K562 (cell line): ENCODE measurements around the gene HPN. TPM values are rescaled to one million over a fixed set of nuclear protein-coding genes. Genes with fewer than 3 reads are reported as not detected.

ENCODE experiments used
- ATAC-seq: fragments of 200-7000 bp; cut with Tn5 transposase; 3 replicates; pipeline ENCODE4 v1.9.1; 2020; ENCODE audit warnings: moderate library complexity
- BruUV-seq: library from RNA; stranded (reverse); fragments of 400-500 nt; replicated peaks from 2 replicates; lab custom pipeline; 2021; lab: Mats Ljungman, UMichigan
- CTCF ChIA-PET: fragments of 300-600 bp; formaldehyde crosslinking; extraction: SDS; loops from one replicate; lab custom pipeline; 2021; ENCODE audit warnings: low intra/inter-chr PET ratio; lab: Yijun Ruan, JAX
- POLR2A ChIA-PET: fragments of 300-600, 350-650 bp; sonication (Branson Sonifier 250); formaldehyde crosslinking; extraction: SDS; loops from one replicate; lab custom pipeline; 2021; ENCODE audit warnings: antibody characterized with exemption, inconsistent platforms; lab: Yijun Ruan, JAX
- DNase-seq, 4 experiments: peaks; one replicate each; pipeline versions ENCODE4 v3.0.0 to v3.0.0-alpha.2; 2011 to 2018; ENCODE audit warnings: low spot score in 3 of 4, mixed read lengths in 3 of 4; ENCODE audit errors: extremely low read depth in 1 of 4
- FAIRE-seq: peaks from 2 replicates; lab custom pipeline; 2011; peaks lifted over from hg19 to GRCh38; lab: Jason Lieb, UNC
- H2AFZ ChIP-seq: 2 replicates; pipeline ENCODE4 v1.6.0; 2011; ENCODE audit warnings: low read depth, low read length, control low read depth, inconsistent platforms
- H3K27ac ChIP-seq: fragments of 200-600 bp; 3 replicates; pipeline ENCODE4 v1.8.0; 2011; ENCODE audit warnings: low read depth, mild to moderate bottlenecking, control low read depth, inconsistent platforms, low read length, moderate library complexity, mixed read lengths; ENCODE audit errors: extremely low read depth
- H3K27me3 ChIP-seq, 2 experiments: fragments of 300-600 bp in 1 of 2; 2 replicates in 1 of 2; 3 replicates in 1 of 2; pipeline versions ENCODE4 v1.6.0 to v1.8.0; 2011; ENCODE audit warnings: inconsistent platforms in 2 of 2, low read length in 2 of 2, mild to moderate bottlenecking in 1 of 2, mixed read lengths in 1 of 2, moderate library complexity in 1 of 2; ENCODE audit not compliant: control insufficient read depth in 2 of 2, insufficient read depth in 2 of 2
- H3K36me3 ChIP-seq: fragments of 300-600 bp; 3 replicates; pipeline ENCODE4 v1.8.0; 2011; ENCODE audit warnings: mild to moderate bottlenecking, low read length, inconsistent platforms; ENCODE audit not compliant: control insufficient read depth, insufficient read depth
- H3K4me1 ChIP-seq, 2 experiments: fragments of 200-600 bp in 1 of 2; replicated peaks in 1 of 2; 2 replicates in 1 of 2; 3 replicates in 1 of 2; pipeline versions ENCODE4 v1.5.1 to v1.8.0; 2011; ENCODE audit warnings: inconsistent platforms in 2 of 2, low read length in 2 of 2, mild to moderate bottlenecking in 1 of 2, mixed read lengths in 1 of 2, moderate library complexity in 1 of 2; ENCODE audit not compliant: control insufficient read depth in 2 of 2, insufficient read depth in 2 of 2
- H3K4me2 ChIP-seq: 2 replicates; pipeline ENCODE4 v1.6.1; 2011; ENCODE audit warnings: low read length, control low read depth, inconsistent platforms, mixed read lengths; ENCODE audit not compliant: insufficient read depth
- H3K4me3 ChIP-seq: fragments of 200-600 bp; sonication (generic), shearing (Covaris generic); 2 replicates; pipeline ENCODE4 v1.5.1; 2016; ENCODE audit warnings: control low read depth, inconsistent platforms
- H3K79me2 ChIP-seq: fragments of 200-600 bp; 3 replicates; pipeline ENCODE4 v1.8.0; 2011; ENCODE audit warnings: low read length, inconsistent platforms; ENCODE audit not compliant: control insufficient read depth, insufficient read depth
- H3K9ac ChIP-seq, 2 experiments: 2 replicates each; pipeline versions ENCODE4 v1.6.0 to v1.6.1; 2011; ENCODE audit warnings: low read depth in 2 of 2, low read length in 2 of 2, control low read depth in 1 of 2, inconsistent platforms in 1 of 2, mild to moderate bottlenecking in 1 of 2, mixed read lengths in 1 of 2; ENCODE audit not compliant: insufficient read depth in 1 of 2
- H3K9me1 ChIP-seq: one replicate; pipeline ENCODE4 v1.6.0; 2011; ENCODE audit warnings: inconsistent platforms, mild to moderate bottlenecking, low read length, moderate library complexity; ENCODE audit not compliant: control insufficient read depth, insufficient read depth
- H3K9me3 ChIP-seq: replicated peaks from 2 replicates; pipeline ENCODE4 v1.5.1; 2011; ENCODE audit warnings: low read depth, low read length, inconsistent platforms; ENCODE audit not compliant: control insufficient read depth, insufficient read depth
- H4K20me1 ChIP-seq: replicated peaks from 2 replicates; pipeline ENCODE4 v1.6.1; 2011; ENCODE audit warnings: low read length, inconsistent platforms, mixed read lengths; ENCODE audit not compliant: control insufficient read depth, insufficient read depth
- MIER1 ChIP-seq: fragments of 450-650 bp; IDR thresholded peaks from 2 replicates; pipeline ENCODE4 v1.6.1; 2016; ENCODE audit warnings: antibody characterized with exemption, mild to moderate bottlenecking, low read depth
- PRDM10 ChIP-seq: fragments of 450-650 bp; IDR thresholded peaks from 2 replicates; pipeline ENCODE4 v1.6.1; 2018; ENCODE audit not compliant: partially characterized antibody
- TCF7 ChIP-seq: sonication (generic); IDR thresholded peaks from 2 replicates; pipeline ENCODE4 v1.6.1; 2016; ENCODE audit warnings: antibody characterized with exemption, borderline replicate concordance
- U2AF1 ChIP-seq: fragments of 200-400 bp; formaldehyde crosslinking; optimal IDR thresholded peaks from 2 replicates; pipeline ENCODE3; 2017; ENCODE audit warnings: mild to moderate bottlenecking, low read depth, low read length, moderate library complexity
- ZNF408 ChIP-seq: fragments of 250-450 bp; sonication (Bioruptor Pico); IDR thresholded peaks from 2 replicates; pipeline ENCODE4 v1.4.0; 2020; ENCODE audit warnings: low read depth, mild to moderate bottlenecking, moderate library complexity
- ZNF592 ChIP-seq: fragments of 450-650 bp; IDR thresholded peaks from 2 replicates; pipeline ENCODE4 v1.6.1; 2017; ENCODE audit warnings: antibody characterized with exemption, mild to moderate bottlenecking
- WGBS: fragments of 100-300 bp; shearing (Covaris generic); methylation state at CpG from one replicate; pipeline ENCODE4 v1.1.6; 2016; ENCODE audit warnings: low coverage, mixed read lengths; ENCODE audit not compliant: insufficient coverage; ENCODE audit errors: missing lambda C conversion rate; 5-methylcytosine and 5-hydroxymethylcytosine counted together
- in situ Hi-C: fragments of 300-500 bp; cut with MboI; formaldehyde crosslinking; loops from 4 replicates; pipeline ENCODE4 v1.15.0; 2018; ENCODE audit warnings: inconsistent platforms, mixed read lengths
- intact Hi-C: fragments of 100-400 bp; cut with micrococcal nuclease; formaldehyde crosslinking; loops from 2 replicates; pipeline ENCODE4 v1.14.2; 2022
- polyA plus RNA-seq, 8 experiments: library from polyadenylated mRNA; depleted of rRNA in 4 of 8; stranded (reverse) in 5 of 8; unstranded in 3 of 8; fragments of >200 nt; fragmentation: Nextera tagmentation in 2 of 8; fragmentation: Illumina TruSeq in 1 of 8; extraction: Ambion mirVana in 2 of 8; extraction: Trizol in 1 of 8; gene quantifications; 2 replicates each; pipeline versions ENCODE4 v1.2.1 to v1.2.3, GENCODE V29; 2011 to 2014; ENCODE audit warnings: inconsistent platforms in 1 of 8, missing spikeins in 1 of 8
- total RNA-seq, 7 experiments: library from RNA; depleted of rRNA in 6 of 7; stranded (reverse); fragments of >200 nt in 6 of 7; fragmentation: Illumina TruSeq in 2 of 7; extraction: Trizol in 2 of 7; gene quantifications; 2 replicates each; pipeline versions ENCODE4 v1.2.1 to v1.2.3, GENCODE V29; 2011 to 2021; ENCODE audit warnings: low replicate concordance in 1 of 7

HPN gene
- total and polyA plus RNA-seq, 9 of the 15 experiments (the other 6 are each of a cell fraction or from before 2014, with no cell fraction given), result 0.10 to 0.20 TPM; not detected in 7

- peak; percentile 17 for TF ChIP-seq PRDM10
Measured at GRCh38 chr19:35066691-35067563, 25.4 kb downstream of the HPN start (continued).

GRCh38 chr19:35068941-35069634 lies 27.6 kb downstream of the HPN start:
- Histone ChIP-seq H3K9me3 (peaks cover 5% of the 10 kb centered on the region; the same call in 1 of the 2 replicates), H3K4me1 (peaks cover 5 to 15% of the 10 kb centered on the region in 2 experiments; a peak in 3 of 5 replicates), H4K20me1 (no peaks in the 10 kb centered on the region), H3K4me3 (no peak overlapping the region), H3K4me2 (no peak overlapping the region), H2AFZ (peak overlapping the region; percentile 12; the same call in 1 of the 2 replicates), H3K27me3 (peaks cover 0 to 8% of the 10 kb centered on the region in 2 experiments; a peak in 2 of 5 replicates), H3K9me1 (no peaks in the 10 kb centered on the region), H3K9ac (no peak overlapping the region), H3K79me2 (no peaks in the 10 kb centered on the region), H3K27ac (no peak overlapping the region), H3K36me3 (no peaks in the 10 kb centered on the region)
- intact Hi-C loops, result loop anchor here (1.0 kb wide), 1 partner anchor 21 kb away; no protein-coding TSS in a partner anchor
- no peak for ATAC-seq
- no peak for DNase-seq
- whole genome bisulfite sequencing, result 35% methylated on average over 10 of the region's 10 CpGs
- FAIRE-seq, result no peak
- ChIA-PET CTCF (no interaction called here), POLR2A (interaction anchor here (0.6 to 1.4 kb wide), 4 partner anchors 12 to 1025 kb away, joined by 3 to 5 read pairs (median 3); no protein-coding TSS in a partner anchor)
- BruUV-seq, result no TSS peak
- in situ Hi-C loops, result loop anchor here (5.0 kb wide), 1 partner anchor 58 kb away; no protein-coding TSS in a partner anchor
- no peak for TF ChIP-seq MIER1
- TF ChIP-seq ZNF592, result peak; percentile 76
- no peak for TF ChIP-seq ZNF408 (CRISPR knock-in tag)
- no peak for TF ChIP-seq TCF7
- TF ChIP-seq U2AF1, result no peak
